CD4-positive, alpha-beta T cell (primary cell): ENCODE measurements around the gene TIMM22. TPM values are rescaled to one million over a fixed set of nuclear protein-coding genes. Genes with fewer than 3 reads are reported as not detected.

ENCODE experiments used
- ATAC-seq: fragments of 200-7000 bp; cut with Tn5 transposase; one replicate; pipeline ENCODE4 v1.10.0; 2022; ENCODE audit warnings: mild to moderate bottlenecking; ENCODE audit not compliant: poor library complexity
- CTCF ChIA-PET: fragments of 350-600 bp; sonication (Branson Sonifier 250); formaldehyde crosslinking; loops from one replicate; lab custom pipeline; 2021; ENCODE audit warnings: antibody characterized with exemption, inconsistent platforms; lab: Charles Lee
- POLR2A ChIA-PET: fragments of 350-600 bp; sonication (Branson Sonifier 250); formaldehyde crosslinking; loops from one replicate; lab custom pipeline; 2021; ENCODE audit warnings: antibody characterized with exemption, inconsistent platforms; lab: Charles Lee
- DNase-seq, 14 experiments: peaks; one replicate each; pipeline ENCODE4 v3.0.0-alpha.2; 2013 to 2020; ENCODE audit warnings: mixed read lengths in 2 of 14
- H3K27ac ChIP-seq, 2 donors: one replicate each; pipeline versions ENCODE4 v1.5.1 to v1.7.0; 2013; ENCODE audit warnings: low read length in 2 of 2, low read depth in 1 of 2, mild to moderate bottlenecking in 1 of 2
- H3K27me3 ChIP-seq, 2 experiments: 1 replicate in 1 of 2; 2 replicates in 1 of 2; pipeline versions ENCODE4 v1.6.1 to v1.7.0; 2013; ENCODE audit warnings: low read length in 2 of 2, control low read depth in 1 of 2, mild to moderate bottlenecking in 1 of 2, moderate library complexity in 1 of 2; ENCODE audit not compliant: insufficient read depth in 2 of 2, control insufficient read depth in 1 of 2
- H3K36me3 ChIP-seq: one replicate; pipeline ENCODE4 v1.6.1; 2013; ENCODE audit warnings: low read length, control low read depth; ENCODE audit not compliant: insufficient read depth
- H3K4me1 ChIP-seq: one replicate; pipeline ENCODE4 v1.6.1; 2013; ENCODE audit warnings: low read length, control low read depth; ENCODE audit not compliant: insufficient read depth
- H3K4me3 ChIP-seq: one replicate; pipeline ENCODE4 v1.5.1; 2013; ENCODE audit warnings: mild to moderate bottlenecking, low read length, moderate library complexity
- H3K9me3 ChIP-seq, 2 experiments: 1 replicate in 1 of 2; 2 replicates in 1 of 2; pipeline versions ENCODE4 v1.6.1 to v1.7.0; 2013; ENCODE audit warnings: low read length in 2 of 2, mild to moderate bottlenecking in 2 of 2, control low read depth in 1 of 2, moderate library complexity in 1 of 2; ENCODE audit not compliant: control insufficient read depth in 1 of 2, insufficient read depth in 1 of 2
- H3K27ac Mint-ChIP-seq: one replicate; pipeline ENCODE4 v1.8.0; 2020; ENCODE audit warnings: mixed read lengths
- H3K27me3 Mint-ChIP-seq: one replicate; pipeline ENCODE4 v1.8.0; 2021; ENCODE audit warnings: mixed read lengths
- H3K36me3 Mint-ChIP-seq: one replicate; pipeline ENCODE4 v1.8.0; 2021; ENCODE audit warnings: low read depth, mixed read lengths
- H3K4me1 Mint-ChIP-seq: one replicate; pipeline ENCODE4 v1.8.0; 2021; ENCODE audit warnings: low read depth, mixed read lengths
- H3K4me3 Mint-ChIP-seq: one replicate; pipeline ENCODE4 v1.8.0; 2020; ENCODE audit warnings: mild to moderate bottlenecking, mixed read lengths
- H3K9me3 Mint-ChIP-seq: one replicate; pipeline ENCODE4 v1.8.0; 2020; ENCODE audit warnings: mixed read lengths
- intact Hi-C, 2 experiments: fragments of 100-400 bp; cut with DNase I in 1 of 2; cut with micrococcal nuclease in 1 of 2; formaldehyde crosslinking; loops; one replicate each; pipeline versions ENCODE4 v1.15.1 to v1.9.0; 2023 to 2025; cut with DNase I, micrococcal nuclease
- total RNA-seq, 174 experiments: library from RNA in 2 of 174; stranded (reverse) in 2 of 174; gene quantifications; one replicate each; pipeline ENCODE4 v1.2.3 and lab custom pipeline; 2021 to 2026
- TF ChIP-seq, protein P1 (sequence below): fragments of 200-600 bp; IDR thresholded peaks from one replicate; pipeline ENCODE4 v1.8.0; 2022; ENCODE audit warnings: antibody characterized with exemption, mild to moderate bottlenecking

The TIMM22 gene
- total RNA-seq, 2 experiments from 2014 or later: 10.2 to 10.9 TPM

DNA sequence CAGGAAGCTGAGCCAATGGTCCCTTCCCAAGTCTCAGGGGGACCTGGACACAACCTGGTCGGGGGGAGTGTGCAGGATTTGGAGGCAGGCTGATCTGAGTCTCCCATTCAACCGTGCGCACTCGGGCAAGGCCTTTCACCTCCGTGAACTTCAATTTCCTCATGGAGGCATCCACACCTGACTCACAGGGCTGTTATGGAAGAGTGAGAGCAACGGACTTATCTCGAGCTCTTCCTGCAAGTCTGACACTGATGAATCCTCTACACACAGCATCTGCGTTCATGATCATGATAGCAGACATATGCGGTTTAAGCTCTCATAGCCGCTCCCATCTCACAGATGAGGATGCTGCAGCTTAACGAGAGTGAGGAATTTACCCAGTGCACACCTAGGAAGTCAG lies 21.6 kb downstream of the TIMM22 start:
- H3K9me3 ChIP-seq: no peaks in the 10 kb centered on the region
- H3K27me3 Mint-ChIP-seq: no peaks in the 10 kb centered on the region
- H3K36me3 ChIP-seq: peaks cover 13% of the 10 kb centered on the region
- no peak overlapping the region for H3K27ac Mint-ChIP-seq
- no peaks in the 10 kb centered on the region for H3K27me3 ChIP-seq
- peaks cover 3% of the 10 kb centered on the region for H3K36me3 Mint-ChIP-seq
- POLR2A ChIA-PET: no interaction called here
- no peaks in the 10 kb centered on the region for H3K9me3 Mint-ChIP-seq
- H3K4me3 ChIP-seq: no peak overlapping the region
- CTCF ChIA-PET: no interaction called here
- DNase-seq (no peak), ATAC-seq (no peak)
- intact Hi-C loops: no loop called here
- no peak overlapping the region for H3K27ac ChIP-seq
- H3K4me3 Mint-ChIP-seq: no peak overlapping the region
- H3K4me1 Mint-ChIP-seq: no peaks in the 10 kb centered on the region
- TF ChIP-seq, protein P1, sequence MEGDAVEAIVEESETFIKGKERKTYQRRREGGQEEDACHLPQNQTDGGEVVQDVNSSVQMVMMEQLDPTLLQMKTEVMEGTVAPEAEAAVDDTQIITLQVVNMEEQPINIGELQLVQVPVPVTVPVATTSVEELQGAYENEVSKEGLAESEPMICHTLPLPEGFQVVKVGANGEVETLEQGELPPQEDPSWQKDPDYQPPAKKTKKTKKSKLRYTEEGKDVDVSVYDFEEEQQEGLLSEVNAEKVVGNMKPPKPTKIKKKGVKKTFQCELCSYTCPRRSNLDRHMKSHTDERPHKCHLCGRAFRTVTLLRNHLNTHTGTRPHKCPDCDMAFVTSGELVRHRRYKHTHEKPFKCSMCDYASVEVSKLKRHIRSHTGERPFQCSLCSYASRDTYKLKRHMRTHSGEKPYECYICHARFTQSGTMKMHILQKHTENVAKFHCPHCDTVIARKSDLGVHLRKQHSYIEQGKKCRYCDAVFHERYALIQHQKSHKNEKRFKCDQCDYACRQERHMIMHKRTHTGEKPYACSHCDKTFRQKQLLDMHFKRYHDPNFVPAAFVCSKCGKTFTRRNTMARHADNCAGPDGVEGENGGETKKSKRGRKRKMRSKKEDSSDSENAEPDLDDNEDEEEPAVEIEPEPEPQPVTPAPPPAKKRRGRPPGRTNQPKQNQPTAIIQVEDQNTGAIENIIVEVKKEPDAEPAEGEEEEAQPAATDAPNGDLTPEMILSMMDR: no peak
- H3K4me1 ChIP-seq: no peaks in the 10 kb centered on the region

DNA sequence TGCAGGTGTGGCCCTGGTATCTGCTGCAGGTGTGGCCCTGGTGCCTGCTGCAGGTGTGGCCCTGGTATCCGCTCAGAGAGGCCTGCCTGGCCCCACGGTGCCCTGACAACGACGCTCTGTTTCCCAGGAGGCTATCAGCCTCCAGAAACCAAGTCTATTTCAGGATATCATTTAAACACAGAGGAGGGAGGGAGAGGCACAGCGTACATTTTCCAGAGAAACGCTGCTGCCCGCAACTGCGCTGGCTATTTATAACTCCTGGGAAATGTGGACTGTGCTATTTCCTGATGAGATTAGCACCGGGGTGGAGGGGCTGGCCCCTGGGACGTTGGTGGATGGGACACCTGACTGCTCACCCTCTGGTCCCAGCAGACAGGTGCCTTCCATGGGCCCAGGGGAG lies 22.5 kb downstream of the TIMM22 start:
- Mint-ChIP-seq H3K4me3 (no peak overlapping the region), H3K36me3 (no peaks in the 10 kb centered on the region), H3K4me1 (no peaks in the 10 kb centered on the region), H3K27me3 (no peaks in the 10 kb centered on the region), H3K27ac (no peak overlapping the region), H3K9me3 (no peaks in the 10 kb centered on the region)
- ChIA-PET POLR2A (no interaction called here), CTCF (no interaction called here)
- ATAC-seq: no peak
- no peaks in the 10 kb centered on the region for H3K27me3 ChIP-seq
- no peaks in the 10 kb centered on the region for H3K4me1 ChIP-seq
- H3K36me3 ChIP-seq: peaks cover 13% of the 10 kb centered on the region
- DNase-seq: no peak
- intact Hi-C loops: no loop called here
- H3K27ac ChIP-seq: no peak overlapping the region
- H3K9me3 ChIP-seq: no peaks in the 10 kb centered on the region
- H3K4me3 ChIP-seq: no peak overlapping the region
- TF ChIP-seq, protein P1: no peak

DNA sequence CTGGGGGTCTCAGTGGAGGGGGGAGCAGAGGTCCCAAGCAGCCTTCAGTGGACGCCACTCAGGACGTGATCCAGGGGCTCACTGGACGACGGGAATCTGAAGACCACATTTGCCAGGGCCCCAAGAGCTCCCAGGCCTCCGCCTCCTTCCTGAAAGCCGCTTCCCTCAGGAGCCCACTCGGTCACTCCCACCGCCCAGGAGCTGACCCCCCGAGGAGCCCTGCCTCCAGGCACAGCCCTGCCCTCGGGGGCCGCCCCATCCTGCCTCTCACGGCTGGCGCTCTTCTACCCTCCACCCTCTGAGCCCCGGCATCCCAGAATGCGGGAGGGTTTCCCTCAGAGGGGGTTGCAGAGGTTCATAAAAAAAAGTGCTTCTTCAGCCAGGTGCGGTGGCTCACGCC lies 24.2 kb downstream of the TIMM22 start:
- Mint-ChIP-seq H3K9me3 (no peaks in the 10 kb centered on the region), H3K36me3 (peaks cover 10% of the 10 kb centered on the region), H3K4me3 (no peak overlapping the region), H3K27ac (no peak overlapping the region), H3K4me1 (no peaks in the 10 kb centered on the region), H3K27me3 (no peaks in the 10 kb centered on the region)
- TF ChIP-seq, protein P1: no peak
- Histone ChIP-seq H3K36me3 (peaks cover 13% of the 10 kb centered on the region), H3K27ac (no peak overlapping the region), H3K9me3 (no peaks in the 10 kb centered on the region), H3K4me3 (no peak overlapping the region), H3K4me1 (no peaks in the 10 kb centered on the region), H3K27me3 (no peaks in the 10 kb centered on the region)
- no peak for ATAC-seq
- POLR2A ChIA-PET: no interaction called here
- intact Hi-C loops: no loop called here
- CTCF ChIA-PET: no interaction called here
- DNase-seq: no peak
